ENCODE measurements around the gene NUP93. TPM values are rescaled to one million over a fixed set of nuclear protein-coding genes. Genes with fewer than 3 reads are reported as not detected.
A peak's percentile ranks its signal among the peaks of the same experiment; 100 is the strongest.

The NUP93 gene
- total RNA-seq, 1 donor from 2014 or later = 49.4 TPM

DNA sequence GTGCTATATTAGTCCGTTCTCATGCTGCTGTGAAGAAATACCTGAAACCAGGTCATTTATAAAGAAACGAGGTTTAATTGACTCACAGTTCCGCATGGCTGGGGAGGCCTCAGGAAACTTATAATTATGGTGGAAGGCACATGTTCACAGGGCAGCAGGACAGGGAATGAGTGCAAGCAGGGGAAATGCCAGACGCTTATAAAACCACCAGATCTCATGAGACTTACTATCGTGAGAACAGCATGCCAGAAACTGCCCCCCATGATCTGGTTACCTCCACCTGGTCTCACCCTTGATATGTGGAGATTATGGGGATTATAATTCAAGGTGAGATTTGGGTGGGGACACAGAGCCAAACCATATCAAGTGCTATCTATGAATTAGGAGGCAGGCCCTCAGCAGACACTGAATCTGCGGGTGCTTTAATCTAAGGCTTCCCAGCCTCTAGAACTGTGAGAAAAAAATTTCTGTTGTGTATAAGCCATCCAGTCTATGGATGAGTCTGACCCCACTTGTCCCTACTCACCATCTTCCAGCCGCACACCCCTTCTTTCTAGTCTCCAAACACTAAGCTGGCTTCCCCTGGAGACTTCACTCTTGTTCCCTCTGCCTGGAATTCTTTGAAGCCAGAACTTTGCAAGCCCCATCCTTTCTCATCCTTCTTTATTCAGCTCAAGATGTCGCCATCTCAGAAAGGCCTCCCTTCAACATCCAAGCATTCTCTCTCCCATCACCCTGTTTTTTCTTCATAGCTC, 772 bp upstream of the NUP93 start:
- TF ChIP-seq, protein P1, sequence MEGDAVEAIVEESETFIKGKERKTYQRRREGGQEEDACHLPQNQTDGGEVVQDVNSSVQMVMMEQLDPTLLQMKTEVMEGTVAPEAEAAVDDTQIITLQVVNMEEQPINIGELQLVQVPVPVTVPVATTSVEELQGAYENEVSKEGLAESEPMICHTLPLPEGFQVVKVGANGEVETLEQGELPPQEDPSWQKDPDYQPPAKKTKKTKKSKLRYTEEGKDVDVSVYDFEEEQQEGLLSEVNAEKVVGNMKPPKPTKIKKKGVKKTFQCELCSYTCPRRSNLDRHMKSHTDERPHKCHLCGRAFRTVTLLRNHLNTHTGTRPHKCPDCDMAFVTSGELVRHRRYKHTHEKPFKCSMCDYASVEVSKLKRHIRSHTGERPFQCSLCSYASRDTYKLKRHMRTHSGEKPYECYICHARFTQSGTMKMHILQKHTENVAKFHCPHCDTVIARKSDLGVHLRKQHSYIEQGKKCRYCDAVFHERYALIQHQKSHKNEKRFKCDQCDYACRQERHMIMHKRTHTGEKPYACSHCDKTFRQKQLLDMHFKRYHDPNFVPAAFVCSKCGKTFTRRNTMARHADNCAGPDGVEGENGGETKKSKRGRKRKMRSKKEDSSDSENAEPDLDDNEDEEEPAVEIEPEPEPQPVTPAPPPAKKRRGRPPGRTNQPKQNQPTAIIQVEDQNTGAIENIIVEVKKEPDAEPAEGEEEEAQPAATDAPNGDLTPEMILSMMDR (IDR thresholded peaks at IDR 0.05) = no peak
- Histone ChIP-seq H3K27ac (peak overlapping the region; percentile 84), H3K4me3 (peak overlapping the region; percentile 92), H3K9me3 (no peaks in the 10 kb centered on the region), H3K36me3 (no peaks in the 10 kb centered on the region), H3K4me1 (peaks cover 17% of the 10 kb centered on the region), H3K27me3 (ENCODE audit: low read depth) (no peaks in the 10 kb centered on the region)
- DNase-seq (no peak), ATAC-seq (peak; percentile 6 to 33)
- intact Hi-C loops (cut with DNase I) = no loop called here

DNA sequence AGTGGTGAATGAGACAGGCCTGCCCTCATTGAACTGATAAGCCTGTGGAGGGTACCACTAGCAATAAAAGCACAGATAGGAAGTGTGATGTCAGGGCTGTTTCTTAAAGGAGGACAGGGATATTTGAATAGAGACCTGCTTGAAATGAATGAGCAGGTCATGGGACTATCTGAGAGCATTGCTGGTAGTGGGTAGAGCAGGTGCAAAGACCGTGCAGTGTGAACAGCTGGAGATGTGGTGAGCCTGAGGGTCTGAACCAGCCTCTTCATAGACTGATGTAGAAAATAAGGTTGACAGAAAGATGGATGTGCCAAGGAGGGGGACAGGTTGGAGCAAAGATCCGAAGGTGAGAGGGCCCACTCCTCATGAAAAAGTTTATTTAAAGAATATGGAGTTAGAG, 2.4 kb downstream of the NUP93 start:
- intact Hi-C loops (cut with DNase I) = no loop called here
- H3K9me3 ChIP-seq = no peaks in the 10 kb centered on the region
- no peak overlapping the region for H3K4me3 ChIP-seq
- H3K27ac ChIP-seq = no peak overlapping the region
- DNase-seq (no peak), ATAC-seq (no peak)
- TF ChIP-seq, protein P1 (IDR thresholded peaks at IDR 0.05) = no peak
- peaks cover 17% of the 10 kb centered on the region for H3K4me1 ChIP-seq
- no peaks in the 10 kb centered on the region for H3K27me3 ChIP-seq (ENCODE audit: low read depth)
- H3K36me3 ChIP-seq = no peaks in the 10 kb centered on the region

DNA sequence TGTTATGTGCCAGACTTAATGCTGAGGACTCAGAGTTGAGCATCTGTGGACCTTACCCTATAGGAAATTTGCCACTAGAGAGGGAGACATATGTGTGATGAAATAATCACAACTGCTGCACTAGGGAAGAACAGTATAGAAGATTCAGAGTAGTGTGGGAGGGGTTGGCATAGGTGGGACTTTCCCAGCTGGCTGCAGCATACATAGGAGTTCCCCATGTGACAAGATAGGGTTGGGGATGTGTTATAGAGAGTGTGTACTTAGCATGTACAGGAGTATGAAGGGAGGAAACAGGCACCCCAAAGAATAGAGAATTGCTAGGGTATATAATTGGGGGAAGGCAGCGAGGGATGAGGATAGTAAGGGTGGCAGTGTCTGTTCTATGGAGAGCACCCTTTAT, 2.9 kb downstream of the NUP93 start:
- Histone ChIP-seq H3K27ac (no peak overlapping the region), H3K36me3 (no peaks in the 10 kb centered on the region), H3K27me3 (ENCODE audit: low read depth) (no peaks in the 10 kb centered on the region), H3K4me3 (no peak overlapping the region), H3K9me3 (no peaks in the 10 kb centered on the region), H3K4me1 (peaks cover 17% of the 10 kb centered on the region)
- intact Hi-C loops (cut with DNase I) = no loop called here
- ATAC-seq = no peak
- DNase-seq = no peak
- TF ChIP-seq, protein P1 (IDR thresholded peaks at IDR 0.05) = no peak

DNA sequence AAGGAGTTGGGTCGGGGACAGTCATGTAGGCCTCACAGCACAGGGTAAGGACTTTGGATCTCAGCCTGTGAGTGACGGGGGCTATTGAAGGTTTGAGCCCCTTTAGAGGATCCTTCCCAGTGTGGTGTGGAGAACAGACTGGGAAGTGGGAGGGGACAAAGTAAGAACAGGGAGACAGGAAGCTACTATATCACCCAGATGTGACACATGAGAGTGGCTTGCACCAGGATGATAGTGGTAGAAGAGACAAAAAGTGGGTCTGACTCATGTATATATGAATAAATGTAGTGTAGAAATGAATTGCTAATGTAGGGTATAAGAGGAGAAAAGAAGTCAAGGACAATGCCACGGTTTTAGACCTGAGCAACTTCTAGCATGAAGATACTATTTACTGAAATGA, 4.5 kb downstream of the NUP93 start:
- ATAC-seq = no peak
- no peak overlapping the region for H3K4me3 ChIP-seq
- H3K36me3 ChIP-seq = no peaks in the 10 kb centered on the region
- intact Hi-C loops (cut with DNase I) = no loop called here
- H3K4me1 ChIP-seq = peaks cover 8% of the 10 kb centered on the region
- H3K27me3 ChIP-seq (ENCODE audit: low read depth) = no peaks in the 10 kb centered on the region
- H3K9me3 ChIP-seq = no peaks in the 10 kb centered on the region
- TF ChIP-seq, protein P1 (IDR thresholded peaks at IDR 0.05) = no peak
- H3K27ac ChIP-seq = no peak overlapping the region
- DNase-seq = no peak

DNA sequence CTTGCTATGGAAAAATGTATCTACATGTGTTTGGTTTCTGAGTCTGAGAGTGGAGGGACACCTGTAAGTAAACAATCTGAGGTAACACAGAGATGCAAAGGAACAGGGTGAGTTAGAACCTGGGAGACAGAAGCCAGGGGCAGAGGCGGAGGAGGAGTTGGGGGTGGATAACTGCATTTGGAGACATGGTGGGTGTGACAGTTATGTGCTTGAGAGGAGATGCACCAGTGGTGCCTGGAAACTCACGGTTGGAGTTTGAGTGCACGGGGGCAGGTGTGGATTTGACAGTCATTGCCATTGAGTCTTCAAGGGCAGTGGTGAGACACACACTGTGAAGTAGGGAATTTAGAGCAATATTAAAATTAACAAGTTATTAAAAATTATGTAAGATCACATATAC, 6.5 kb downstream of the NUP93 start:
- Histone ChIP-seq H3K27me3 (ENCODE audit: low read depth) (no peaks in the 10 kb centered on the region), H3K27ac (no peak overlapping the region), H3K9me3 (no peaks in the 10 kb centered on the region), H3K4me1 (no peaks in the 10 kb centered on the region), H3K36me3 (no peaks in the 10 kb centered on the region), H3K4me3 (no peak overlapping the region)
- TF ChIP-seq, protein P1 (IDR thresholded peaks at IDR 0.05) = no peak
- ATAC-seq (no peak), DNase-seq (no peak)
- intact Hi-C loops (cut with DNase I) = no loop called here

Data from lower lobe of right lung (tissue), 2 donors.